Activated CD8-positive, alpha-beta memory T cell treated with anti-CD3 and anti-CD28 coated beads for 24 hours (primary cell): ENCODE results near the gene AKT2.
A peak's percentile ranks its signal among the peaks of the same experiment; 100 is the strongest.
"Not testable (repeated sequence)": the region's sequence is repeated elsewhere in the genome, so short reads cannot be mapped to it uniquely, and the experiment has no call there.

Experiments used
- DNase-seq: peaks from one replicate; pipeline ENCODE4 v3.0.0-alpha.2; 2020

The AKT2 gene

GRCh38 chr19:40284501-40285352 is at the start of gene AKT2:
TSS of gene AKT2 (minus strand) at chr19:40285345. CDS start at chr19:40265267, 20,078 bp downstream.
- peak; percentile 95 for DNase-seq

- DNase-seq, result not testable (repeated sequence)
Measured at GRCh38 chr19:40333083-40333482, 47.9 kb upstream of the AKT2 start.

- DNase-seq, result no peak
Measured at GRCh38 chr19:40332669-40333068, 47.5 kb upstream of the AKT2 start.

- DNase-seq, result no peak
Measured at GRCh38 chr19:40331052-40331451, 45.9 kb upstream of the AKT2 start.

- DNase-seq, result no peak
Measured at GRCh38 chr19:40326201-40326600, 41.1 kb upstream of the AKT2 start.

GRCh38 chr19:40323705-40324104 is 38.6 kb upstream of the AKT2 start:
- no peak for DNase-seq

- no peak for DNase-seq
Measured at GRCh38 chr19:40322951-40323615, 37.9 kb upstream of the AKT2 start.

GRCh38 chr19:40322271-40322610 is 37.1 kb upstream of the AKT2 start:
- DNase-seq, result no peak

- no peak for DNase-seq
Measured at GRCh38 chr19:40321566-40322270, 36.6 kb upstream of the AKT2 start.

GRCh38 chr19:40321076-40321475 is 35.9 kb upstream of the AKT2 start:
- DNase-seq, result no peak

GRCh38 chr19:40320558-40320935 is 35.4 kb upstream of the AKT2 start:
- DNase-seq, result no peak

GRCh38 chr19:40317338-40317737 is 32.2 kb upstream of the AKT2 start:
- no peak for DNase-seq

- DNase-seq, result no peak
Measured at GRCh38 chr19:40315812-40316470, 30.8 kb upstream of the AKT2 start.

GRCh38 chr19:40314656-40315055 is 29.5 kb upstream of the AKT2 start:
- no peak for DNase-seq

- no peak for DNase-seq
Measured at GRCh38 chr19:40313229-40313983, 28.3 kb upstream of the AKT2 start.

- no peak for DNase-seq
Measured at GRCh38 chr19:40312533-40312932, 27.4 kb upstream of the AKT2 start.

GRCh38 chr19:40309666-40310065 is 24.5 kb upstream of the AKT2 start:
- no peak for DNase-seq

GRCh38 chr19:40305403-40305802 is 20.3 kb upstream of the AKT2 start:
- DNase-seq, result peak; percentile 81

GRCh38 chr19:40304306-40304705 is 19.2 kb upstream of the AKT2 start:
- DNase-seq, result no peak

GRCh38 chr19:40303765-40304164 is 18.6 kb upstream of the AKT2 start:
- no peak for DNase-seq

GRCh38 chr19:40302224-40303011 is 17.3 kb upstream of the AKT2 start:
- no peak for DNase-seq

- DNase-seq, result no peak
Measured at GRCh38 chr19:40300668-40301067, 15.5 kb upstream of the AKT2 start.
